HFF-Myc (cell line): Measurements from ENCODE around the gene TOM1.

Source experiments
- DNase-seq: peaks from one replicate; pipeline ENCODE4 v3.0.0-alpha.2; 2011; ENCODE audit warnings: low read depth; ENCODE audit errors: extremely low read depth
- H3K4me3 ChIP-seq: replicated peaks from 2 replicates; pipeline ENCODE4 v1.5.1; 2011; ENCODE audit warnings: low read depth, mild to moderate bottlenecking, control low read depth, low read length
- TF ChIP-seq, protein P1 (sequence below): IDR thresholded peaks from 2 replicates; pipeline ENCODE4 v1.5.1; 2012; ENCODE audit warnings: mild to moderate bottlenecking, low read depth, low read length, control low read depth; ENCODE audit errors: missing control alignments

Gene TOM1

GRCh38 chr22:35316751-35317150 lies 17.1 kb downstream of the TOM1 start:
- no peak for DNase-seq
- TF ChIP-seq, protein P1, sequence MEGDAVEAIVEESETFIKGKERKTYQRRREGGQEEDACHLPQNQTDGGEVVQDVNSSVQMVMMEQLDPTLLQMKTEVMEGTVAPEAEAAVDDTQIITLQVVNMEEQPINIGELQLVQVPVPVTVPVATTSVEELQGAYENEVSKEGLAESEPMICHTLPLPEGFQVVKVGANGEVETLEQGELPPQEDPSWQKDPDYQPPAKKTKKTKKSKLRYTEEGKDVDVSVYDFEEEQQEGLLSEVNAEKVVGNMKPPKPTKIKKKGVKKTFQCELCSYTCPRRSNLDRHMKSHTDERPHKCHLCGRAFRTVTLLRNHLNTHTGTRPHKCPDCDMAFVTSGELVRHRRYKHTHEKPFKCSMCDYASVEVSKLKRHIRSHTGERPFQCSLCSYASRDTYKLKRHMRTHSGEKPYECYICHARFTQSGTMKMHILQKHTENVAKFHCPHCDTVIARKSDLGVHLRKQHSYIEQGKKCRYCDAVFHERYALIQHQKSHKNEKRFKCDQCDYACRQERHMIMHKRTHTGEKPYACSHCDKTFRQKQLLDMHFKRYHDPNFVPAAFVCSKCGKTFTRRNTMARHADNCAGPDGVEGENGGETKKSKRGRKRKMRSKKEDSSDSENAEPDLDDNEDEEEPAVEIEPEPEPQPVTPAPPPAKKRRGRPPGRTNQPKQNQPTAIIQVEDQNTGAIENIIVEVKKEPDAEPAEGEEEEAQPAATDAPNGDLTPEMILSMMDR = no peak
- no peak overlapping the region for H3K4me3 ChIP-seq

GRCh38 chr22:35317680-35318290 lies 18.1 kb downstream of the TOM1 start:
- no peak overlapping the region for H3K4me3 ChIP-seq
- no peak for DNase-seq
- TF ChIP-seq, protein P1 = no peak

DNA sequence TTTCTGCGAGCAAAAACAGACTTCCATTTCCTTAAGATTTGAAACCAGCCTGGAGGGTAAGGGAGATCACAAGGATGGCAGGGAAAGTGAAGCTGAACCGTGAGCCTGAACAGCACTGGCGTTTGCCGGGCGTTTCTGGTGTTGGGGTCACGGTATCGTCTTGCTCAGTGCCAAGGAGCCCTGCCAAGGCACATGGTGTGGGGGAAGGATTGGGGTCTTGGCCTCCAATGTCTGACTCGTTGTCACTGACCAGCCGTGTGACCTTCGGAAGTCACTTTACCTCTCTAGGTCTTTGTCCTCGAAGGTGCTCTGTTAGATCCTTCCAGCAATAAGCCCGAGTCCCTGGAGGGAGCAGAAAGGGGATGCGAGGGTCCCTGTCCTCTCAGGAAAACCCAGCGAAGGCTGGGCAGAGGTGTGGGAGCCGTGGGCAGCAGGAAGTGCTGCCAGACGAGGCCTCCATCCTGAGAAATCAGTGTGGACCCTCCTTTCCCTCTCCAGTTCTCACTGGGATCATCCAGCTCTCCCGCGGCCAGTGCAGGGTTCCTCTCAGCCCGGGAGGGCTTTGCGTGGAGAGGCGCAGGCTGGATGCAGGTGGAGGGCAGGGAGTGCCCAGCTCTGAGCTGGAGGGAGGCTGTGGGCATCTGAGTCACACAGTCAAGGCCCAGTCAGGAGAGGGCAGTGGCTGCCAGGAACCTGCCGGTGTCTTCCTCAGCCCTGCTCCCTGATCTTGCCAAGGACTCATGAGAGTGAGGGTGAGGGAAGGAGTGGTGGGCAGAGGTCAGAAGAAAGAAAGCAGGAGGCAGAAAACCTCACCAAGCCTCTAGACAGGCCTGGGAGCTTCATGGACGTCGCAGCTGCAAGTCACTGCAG lies 18.9 kb downstream of the TOM1 start:
- no peak for DNase-seq
- TF ChIP-seq, protein P1 = no peak
- H3K4me3 ChIP-seq = no peak overlapping the region

- no peak overlapping the region for H3K4me3 ChIP-seq
- DNase-seq = no peak
- TF ChIP-seq, protein P1 = no peak
Observed at GRCh38 chr22:35319244-35319985, 19.7 kb downstream of the TOM1 start.

DNA sequence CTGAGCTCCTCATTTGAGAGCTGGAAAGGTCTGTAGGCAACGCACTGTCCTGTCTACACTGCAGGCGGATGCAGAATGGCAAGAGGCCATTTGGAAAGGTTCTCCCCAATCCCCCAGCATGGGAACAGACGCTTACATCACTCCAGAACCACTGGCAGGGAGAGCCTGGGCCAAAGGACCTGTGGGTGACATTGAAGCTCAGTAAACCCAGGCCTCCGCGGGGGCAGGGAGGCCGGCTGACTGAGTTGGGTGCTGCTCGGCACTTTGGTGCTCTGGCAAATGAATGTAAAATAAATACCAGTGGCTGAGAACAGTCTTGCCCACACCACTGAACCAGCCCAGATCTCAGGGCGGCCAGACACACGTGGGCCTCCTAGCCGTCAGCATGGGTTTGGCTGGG lies 22.4 kb downstream of the TOM1 start:
- DNase-seq = no peak
- H3K4me3 ChIP-seq = no peak overlapping the region
- TF ChIP-seq, protein P1 = no peak

DNA sequence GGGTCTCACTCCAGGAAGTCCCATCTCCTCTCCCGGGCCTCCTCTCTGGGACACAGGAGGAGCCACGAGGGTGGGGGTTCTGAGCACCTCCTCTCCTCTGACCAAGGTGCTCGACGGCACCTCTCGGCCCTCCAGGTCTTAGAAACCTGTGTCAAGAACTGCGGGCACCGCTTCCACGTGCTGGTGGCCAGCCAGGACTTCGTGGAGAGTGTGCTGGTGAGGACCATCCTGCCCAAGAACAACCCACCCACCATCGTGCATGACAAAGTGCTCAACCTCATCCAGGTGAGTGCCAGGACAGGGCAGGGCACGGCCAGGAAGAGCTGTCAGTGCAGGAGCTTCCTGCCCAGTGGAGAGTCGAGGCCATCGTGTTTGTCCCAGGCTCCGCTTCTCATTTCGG lies 23.2 kb downstream of the TOM1 start:
- TF ChIP-seq, protein P1 = no peak
- H3K4me3 ChIP-seq = no peak overlapping the region
- no peak for DNase-seq
